ENCODE data around the gene VIT. TPM values are rescaled to one million over a fixed set of nuclear protein-coding genes. Genes with fewer than 3 reads are reported as not detected.

VIT gene
- total RNA-seq, 1 experiment from 2014 or later, result not detected

GRCh38 chr2:36792951-36793350, 96.4 kb downstream of the VIT start:
- Histone ChIP-seq H4K20me1 (ENCODE audit: insufficient read depth) (no peaks in the 10 kb centered on the region), H3K9me3 (ENCODE audit: insufficient read depth, low read depth) (no peaks in the 10 kb centered on the region), H3K36me3 (ENCODE audit: low read depth) (no peaks in the 10 kb centered on the region), H3K79me2 (ENCODE audit: low read depth) (no peaks in the 10 kb centered on the region), H3K4me1 (replicated peaks; ENCODE audit: insufficient read depth) (no peaks in the 10 kb centered on the region), H3K9me2 (ENCODE audit: insufficient read depth) (no peaks in the 10 kb centered on the region), H3F3A (ENCODE audit: insufficient read depth, low read depth) (no peaks in the 10 kb centered on the region), H3K27ac (no peak overlapping the region), H3K27me3 (ENCODE audit: insufficient read depth, low read depth) (no peaks in the 10 kb centered on the region), H3K4me2 (no peak overlapping the region), H2AFZ (no peak overlapping the region), H3K4me3 (no peak overlapping the region)
- intact Hi-C loops (cut with micrococcal nuclease; ENCODE audit: unreplicated experiment), result no loop called here
- ChIA-PET POLR2A (ENCODE audit: unreplicated experiment) (no interaction called here), CTCF (no interaction called here)
- DNase-seq, result no peak
- no peak for TF ChIP-seq EZH2 (IDR thresholded peaks at IDR 0.05; ENCODE audit: low read depth)
- no peak for TF ChIP-seq CTCF (conservative IDR thresholded peaks at IDR 0.05)
- BruUV-seq (replicated peaks), result no TSS peak

- DNase-seq, result no peak
- CTCF ChIA-PET, result no interaction called here
- no peak overlapping the region; the same call in 1 of the 2 replicates for H2AFZ ChIP-seq
Observed at GRCh38 chr2:36797324-36798070, 101.0 kb downstream of the VIT start.

GRCh38 chr2:36798724-36799123, 102.2 kb downstream of the VIT start:
- Histone ChIP-seq H2AFZ (no peak overlapping the region), H3K27ac (no peak overlapping the region), H4K20me1 (ENCODE audit: insufficient read depth) (no peaks in the 10 kb centered on the region), H3K79me2 (ENCODE audit: low read depth) (no peaks in the 10 kb centered on the region), H3K9me2 (ENCODE audit: insufficient read depth) (no peaks in the 10 kb centered on the region), H3K9me3 (ENCODE audit: insufficient read depth, low read depth) (no peaks in the 10 kb centered on the region), H3K4me2 (no peak overlapping the region), H3F3A (ENCODE audit: insufficient read depth, low read depth) (no peaks in the 10 kb centered on the region), H3K36me3 (ENCODE audit: low read depth) (no peaks in the 10 kb centered on the region), H3K4me1 (replicated peaks; ENCODE audit: insufficient read depth) (no peaks in the 10 kb centered on the region), H3K4me3 (no peak overlapping the region), H3K27me3 (ENCODE audit: insufficient read depth, low read depth) (no peaks in the 10 kb centered on the region)
- no peak for DNase-seq
- BruUV-seq (replicated peaks), result no TSS peak
- ChIA-PET POLR2A (ENCODE audit: unreplicated experiment) (no interaction called here), CTCF (no interaction called here)
- intact Hi-C loops (cut with micrococcal nuclease; ENCODE audit: unreplicated experiment), result no loop called here
- no peak for TF ChIP-seq CTCF (conservative IDR thresholded peaks at IDR 0.05)

More at GRCh38 chr2:36797324-36798070, 101.0 kb downstream of the VIT start:
- Histone ChIP-seq H3K79me2 (ENCODE audit: low read depth) (no peaks in the 10 kb centered on the region), H3K27me3 (ENCODE audit: insufficient read depth, low read depth) (no peaks in the 10 kb centered on the region), H3F3A (ENCODE audit: insufficient read depth, low read depth) (no peaks in the 10 kb centered on the region), H3K36me3 (ENCODE audit: low read depth) (no peaks in the 10 kb centered on the region), H3K4me1 (replicated peaks; ENCODE audit: insufficient read depth) (no peaks in the 10 kb centered on the region), H3K27ac (no peak overlapping the region), H3K9me2 (ENCODE audit: insufficient read depth) (no peaks in the 10 kb centered on the region), H3K4me2 (no peak overlapping the region), H3K4me3 (no peak overlapping the region), H4K20me1 (ENCODE audit: insufficient read depth) (no peaks in the 10 kb centered on the region), H3K9me3 (ENCODE audit: insufficient read depth, low read depth) (no peaks in the 10 kb centered on the region)
- intact Hi-C loops (cut with micrococcal nuclease; ENCODE audit: unreplicated experiment), result no loop called here
- TF ChIP-seq EZH2 (IDR thresholded peaks at IDR 0.05; ENCODE audit: low read depth) (no peak), CTCF (conservative IDR thresholded peaks at IDR 0.05) (no peak)
- no TSS peak for BruUV-seq (replicated peaks)
- POLR2A ChIA-PET (ENCODE audit: unreplicated experiment), result no interaction called here
